SK-N-SH (cell line): Measurements from ENCODE around the gene RND3. TPM values are rescaled to one million over a fixed set of nuclear protein-coding genes. Genes with fewer than 3 reads are reported as not detected.

ENCODE experiments used
- CTCF ChIA-PET: fragments of 300-600, 350-600 bp; formaldehyde crosslinking; extraction: SDS; loops from one replicate; lab custom pipeline; 2021; lab: Yijun Ruan, JAX
- POLR2A ChIA-PET: fragments of 350-600 bp; sonication (Branson Sonifier 250); formaldehyde crosslinking; extraction: SDS; loops from one replicate; lab custom pipeline; 2020; ENCODE audit warnings: antibody characterized with exemption, inconsistent platforms; lab: Yijun Ruan, JAX
- DNase-seq: peaks from one replicate; pipeline ENCODE4 v3.0.0; 2012
- H2AFZ ChIP-seq: fragments of 200-600 bp; sonication (generic); 2 replicates; pipeline ENCODE4 v1.8.1; 2016; ENCODE audit warnings: antibody characterized with exemption, mild to moderate bottlenecking, low read depth
- H3F3A ChIP-seq: fragments of 200-600 bp; sonication (generic); replicated peaks from 2 replicates; pipeline ENCODE3; 2016; ENCODE audit warnings: antibody characterized with exemption, mild to moderate bottlenecking; ENCODE audit not compliant: insufficient read depth
- H3K27ac ChIP-seq, 2 experiments: fragments of 200-500 bp in 1 of 2; fragments of 200-600 bp in 1 of 2; sonication (Bioruptor generic) in 1 of 2; sonication (generic), shearing (Covaris generic) in 1 of 2; 2 replicates each; pipeline versions ENCODE4 v1.5.1 to v1.6.1; 2014 to 2016; ENCODE audit warnings: low read depth in 2 of 2, inconsistent platforms in 1 of 2, low read length in 1 of 2, mild to moderate bottlenecking in 1 of 2, mixed read lengths in 1 of 2
- H3K27me3 ChIP-seq: fragments of 200-600 bp; sonication (generic), shearing (Covaris generic); 2 replicates; pipeline ENCODE4 v1.6.1; 2016; ENCODE audit warnings: mixed run types; ENCODE audit not compliant: insufficient read depth
- H3K36me3 ChIP-seq, 2 experiments: fragments of 200-500 bp in 1 of 2; fragments of 200-600 bp in 1 of 2; sonication (Bioruptor generic) in 1 of 2; sonication (generic) in 1 of 2; replicated peaks in 1 of 2; 2 replicates each; pipeline versions ENCODE3 to v1.5.1; 2014 to 2016; ENCODE audit warnings: low read length in 1 of 2, mild to moderate bottlenecking in 1 of 2; ENCODE audit not compliant: insufficient read depth in 2 of 2, control insufficient read depth in 1 of 2
- H3K4me1 ChIP-seq, 2 experiments: fragments of 200-500 bp in 1 of 2; fragments of 200-600 bp in 1 of 2; sonication (Bioruptor generic) in 1 of 2; sonication (generic), shearing (Covaris generic) in 1 of 2; 2 replicates each; pipeline versions ENCODE4 v1.5.1 to v1.6.1; 2014 to 2016; ENCODE audit warnings: low read depth in 1 of 2, low read length in 1 of 2, mixed run types in 1 of 2; ENCODE audit not compliant: insufficient read depth in 2 of 2, control insufficient read depth in 1 of 2
- H3K4me2 ChIP-seq: fragments of 200-600 bp; sonication (generic), shearing (Covaris generic); 2 replicates; pipeline ENCODE4 v1.6.1; 2017; ENCODE audit warnings: mixed run types
- H3K4me3 ChIP-seq, 2 experiments: fragments of 200-500 bp in 1 of 2; fragments of 200-600 bp in 1 of 2; sonication (Bioruptor generic) in 1 of 2; sonication (generic), shearing (Covaris generic) in 1 of 2; 2 replicates each; pipeline versions ENCODE4 v1.5.1 to v1.8.1; 2014 to 2016; ENCODE audit warnings: low read depth in 2 of 2, inconsistent platforms in 1 of 2, low read length in 1 of 2, mild to moderate bottlenecking in 1 of 2, mixed read lengths in 1 of 2, moderate library complexity in 1 of 2
- H3K79me2 ChIP-seq: fragments of 200-600 bp; sonication (generic); 2 replicates; pipeline ENCODE4 v1.8.1; 2017; ENCODE audit warnings: mild to moderate bottlenecking; ENCODE audit not compliant: insufficient read depth
- H3K9ac ChIP-seq: fragments of 200-600 bp; sonication (generic); 2 replicates; pipeline ENCODE4 v1.6.1; 2017; ENCODE audit warnings: mixed run types
- H3K9me2 ChIP-seq: fragments of 200-600 bp; sonication (generic); 2 replicates; pipeline ENCODE4 v1.6.1; 2017; ENCODE audit warnings: mixed run types
- H3K9me3 ChIP-seq: fragments of 200-600 bp; sonication (generic); 2 replicates; pipeline ENCODE4 v1.6.1; 2017; ENCODE audit warnings: mixed run types, mild to moderate bottlenecking, moderate library complexity
- H4K20me1 ChIP-seq: fragments of 200-600 bp; sonication (generic); 2 replicates; pipeline ENCODE4 v1.6.1; 2017; ENCODE audit warnings: mild to moderate bottlenecking, mixed run types; ENCODE audit not compliant: insufficient read depth
- CHD2 ChIP-seq: fragments of 150-350 bp; IDR thresholded peaks from 2 replicates; pipeline ENCODE4 v1.6.1; 2018; ENCODE audit warnings: low read length; ENCODE audit not compliant: partially characterized antibody
- GABPA ChIP-seq: IDR thresholded peaks from 2 replicates; pipeline ENCODE4 v1.4.0; 2012; ENCODE audit warnings: low read depth, mild to moderate bottlenecking
- GATA2 ChIP-seq: sonication (generic); formaldehyde crosslinking; IDR thresholded peaks from 2 replicates; pipeline ENCODE4 v1.5.0; 2020; ENCODE audit warnings: mild to moderate bottlenecking, missing genetic modification reagents
- JUND ChIP-seq: IDR thresholded peaks from 2 replicates; pipeline ENCODE4 v1.4.0; 2012
- NRF1 ChIP-seq: IDR thresholded peaks from 2 replicates; pipeline ENCODE4 v1.6.1; 2012; ENCODE audit warnings: low read depth, mild to moderate bottlenecking, low read length
- POLR2AphosphoS5 ChIP-seq: IDR thresholded peaks from 2 replicates; pipeline ENCODE4 v1.6.1; 2012; ENCODE audit warnings: low read depth, low read length
- RCOR1 ChIP-seq: fragments of 150-350 bp; IDR thresholded peaks from 2 replicates; pipeline ENCODE4 v1.6.1; 2017; ENCODE audit warnings: antibody characterized with exemption, low read length
- RXRA ChIP-seq: IDR thresholded peaks from 2 replicates; pipeline ENCODE4 v1.4.0; 2012; ENCODE audit warnings: low read depth, mild to moderate bottlenecking, borderline replicate concordance
- SMC3 ChIP-seq: IDR thresholded peaks from 2 replicates; pipeline ENCODE4 v1.6.1; 2012; ENCODE audit warnings: low read depth, low read length, improper control_type of control experiment
- TCF12 ChIP-seq: IDR thresholded peaks from 2 replicates; pipeline ENCODE4 v1.4.0; 2012
- WGBS: methylation state at CpG from one replicate; pipeline ENCODE4 v1.1.6; 2017; ENCODE audit warnings: low lambda C conversion rate; 5-methylcytosine and 5-hydroxymethylcytosine counted together
- polyA plus RNA-seq, 3 experiments: library from polyadenylated mRNA; depleted of rRNA; stranded (reverse); fragments of >200 nt; gene quantifications; 2 replicates each; pipeline ENCODE4 v1.2.3, GENCODE V29; 2012
- TF ChIP-seq, protein P1 (sequence below): IDR thresholded peaks from 2 replicates; pipeline ENCODE4 v1.4.0; 2012; ENCODE audit warnings: low read depth, borderline replicate concordance
- TF ChIP-seq, protein P2 (sequence below): IDR thresholded peaks from 2 replicates; pipeline ENCODE4 v1.6.1; 2012; ENCODE audit warnings: mild to moderate bottlenecking, low read depth, low read length, moderate library complexity
- TF ChIP-seq, protein P3 (sequence below): fragments of 150-350 bp; IDR thresholded peaks from 2 replicates; pipeline ENCODE4 v1.6.1; 2017; ENCODE audit warnings: antibody characterized with exemption, low read length, low read depth, borderline replicate concordance
- TF ChIP-seq, protein P4 (sequence below): IDR thresholded peaks from 2 replicates; pipeline ENCODE4; 2012

RND3 gene
- polyA plus RNA-seq, 1 of the 3 experiments (the other 2 are of a cell fraction) = 49.7 TPM

DNA sequence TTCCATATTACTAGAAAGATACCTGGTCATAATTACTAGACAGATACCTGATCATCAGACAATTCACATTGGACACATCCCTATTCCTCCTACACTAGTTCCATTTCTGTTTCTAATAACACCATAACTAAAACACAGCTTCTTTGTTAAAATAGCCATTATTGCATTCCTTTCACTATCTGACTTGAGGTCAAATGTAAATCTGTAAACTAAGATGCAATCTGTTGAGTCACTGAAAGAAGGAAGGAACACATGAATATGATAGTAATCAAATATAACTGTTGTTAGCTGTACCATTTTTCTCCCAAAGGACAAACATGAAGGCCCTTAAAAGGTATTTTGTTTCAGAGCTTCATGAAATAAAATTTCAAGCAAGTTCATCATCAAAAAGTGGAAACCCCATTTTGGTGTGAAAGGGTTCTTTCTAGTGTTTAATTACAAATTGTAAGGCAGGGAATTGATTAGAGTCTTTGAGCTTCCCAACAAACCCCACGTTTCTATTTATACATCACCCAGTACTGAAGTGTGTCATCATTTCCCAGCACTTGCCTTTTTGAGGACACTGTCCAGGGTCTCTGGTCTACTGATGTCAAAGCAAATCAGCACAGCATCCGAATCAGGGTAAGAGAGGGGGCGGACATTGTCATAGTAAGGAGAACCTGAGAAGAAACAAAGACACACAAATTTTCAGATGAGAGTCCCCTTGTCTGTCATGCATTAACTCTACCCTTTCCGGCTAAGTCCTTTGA lies 13.0 kb downstream of the RND3 start:
- POLR2A ChIA-PET = no interaction called here
- peaks cover 28 to 58% of the 10 kb centered on the region in 2 experiments for H3K4me1 ChIP-seq
- no peak for DNase-seq

More for the DNA sequence above, 13.0 kb downstream of the RND3 start:
- Histone ChIP-seq H3K79me2 (peaks cover 93% of the 10 kb centered on the region), H3K27me3 (no peaks in the 10 kb centered on the region), H3K9me3 (no peaks in the 10 kb centered on the region), H3K27ac (peak overlapping the region; percentile 16 to 75), H4K20me1 (peaks cover 51% of the 10 kb centered on the region), H3K9me2 (no peaks in the 10 kb centered on the region), H2AFZ (no peak overlapping the region), H3F3A (peaks cover 78% of the 10 kb centered on the region), H3K9ac (no peak overlapping the region), H3K4me3 (no peak overlapping the region; a peak in 1 of 4 replicates), H3K36me3 (peaks cover 75 to 92% of the 10 kb centered on the region in 2 experiments), H3K4me2 (peak overlapping the region; percentile 48)
- TF ChIP-seq POLR2AphosphoS5 (peak; percentile 41; the same call in 1 of the 2 replicates), RXRA (0 out of 2 replicates have a peak, but pooled peaks have one; percentile 22), RCOR1 (no peak), NRF1 (no peak), CHD2 (no peak), GATA2 (CRISPR knock-in tag) (no peak), JUND (0 out of 2 replicates have a peak, but pooled peaks have one; percentile 8), SMC3 (no peak), TCF12 (peak; percentile 58), GABPA (no peak)
- TF ChIP-seq, protein P1, sequence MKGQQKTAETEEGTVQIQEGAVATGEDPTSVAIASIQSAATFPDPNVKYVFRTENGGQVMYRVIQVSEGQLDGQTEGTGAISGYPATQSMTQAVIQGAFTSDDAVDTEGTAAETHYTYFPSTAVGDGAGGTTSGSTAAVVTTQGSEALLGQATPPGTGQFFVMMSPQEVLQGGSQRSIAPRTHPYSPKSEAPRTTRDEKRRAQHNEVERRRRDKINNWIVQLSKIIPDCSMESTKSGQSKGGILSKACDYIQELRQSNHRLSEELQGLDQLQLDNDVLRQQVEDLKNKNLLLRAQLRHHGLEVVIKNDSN = no peak
- TF ChIP-seq, protein P2, sequence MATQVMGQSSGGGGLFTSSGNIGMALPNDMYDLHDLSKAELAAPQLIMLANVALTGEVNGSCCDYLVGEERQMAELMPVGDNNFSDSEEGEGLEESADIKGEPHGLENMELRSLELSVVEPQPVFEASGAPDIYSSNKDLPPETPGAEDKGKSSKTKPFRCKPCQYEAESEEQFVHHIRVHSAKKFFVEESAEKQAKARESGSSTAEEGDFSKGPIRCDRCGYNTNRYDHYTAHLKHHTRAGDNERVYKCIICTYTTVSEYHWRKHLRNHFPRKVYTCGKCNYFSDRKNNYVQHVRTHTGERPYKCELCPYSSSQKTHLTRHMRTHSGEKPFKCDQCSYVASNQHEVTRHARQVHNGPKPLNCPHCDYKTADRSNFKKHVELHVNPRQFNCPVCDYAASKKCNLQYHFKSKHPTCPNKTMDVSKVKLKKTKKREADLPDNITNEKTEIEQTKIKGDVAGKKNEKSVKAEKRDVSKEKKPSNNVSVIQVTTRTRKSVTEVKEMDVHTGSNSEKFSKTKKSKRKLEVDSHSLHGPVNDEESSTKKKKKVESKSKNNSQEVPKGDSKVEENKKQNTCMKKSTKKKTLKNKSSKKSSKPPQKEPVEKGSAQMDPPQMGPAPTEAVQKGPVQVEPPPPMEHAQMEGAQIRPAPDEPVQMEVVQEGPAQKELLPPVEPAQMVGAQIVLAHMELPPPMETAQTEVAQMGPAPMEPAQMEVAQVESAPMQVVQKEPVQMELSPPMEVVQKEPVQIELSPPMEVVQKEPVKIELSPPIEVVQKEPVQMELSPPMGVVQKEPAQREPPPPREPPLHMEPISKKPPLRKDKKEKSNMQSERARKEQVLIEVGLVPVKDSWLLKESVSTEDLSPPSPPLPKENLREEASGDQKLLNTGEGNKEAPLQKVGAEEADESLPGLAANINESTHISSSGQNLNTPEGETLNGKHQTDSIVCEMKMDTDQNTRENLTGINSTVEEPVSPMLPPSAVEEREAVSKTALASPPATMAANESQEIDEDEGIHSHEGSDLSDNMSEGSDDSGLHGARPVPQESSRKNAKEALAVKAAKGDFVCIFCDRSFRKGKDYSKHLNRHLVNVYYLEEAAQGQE = no peak
- TF ChIP-seq, protein P3, sequence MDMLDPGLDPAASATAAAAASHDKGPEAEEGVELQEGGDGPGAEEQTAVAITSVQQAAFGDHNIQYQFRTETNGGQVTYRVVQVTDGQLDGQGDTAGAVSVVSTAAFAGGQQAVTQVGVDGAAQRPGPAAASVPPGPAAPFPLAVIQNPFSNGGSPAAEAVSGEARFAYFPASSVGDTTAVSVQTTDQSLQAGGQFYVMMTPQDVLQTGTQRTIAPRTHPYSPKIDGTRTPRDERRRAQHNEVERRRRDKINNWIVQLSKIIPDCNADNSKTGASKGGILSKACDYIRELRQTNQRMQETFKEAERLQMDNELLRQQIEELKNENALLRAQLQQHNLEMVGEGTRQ = no peak
- TF ChIP-seq, protein P4, sequence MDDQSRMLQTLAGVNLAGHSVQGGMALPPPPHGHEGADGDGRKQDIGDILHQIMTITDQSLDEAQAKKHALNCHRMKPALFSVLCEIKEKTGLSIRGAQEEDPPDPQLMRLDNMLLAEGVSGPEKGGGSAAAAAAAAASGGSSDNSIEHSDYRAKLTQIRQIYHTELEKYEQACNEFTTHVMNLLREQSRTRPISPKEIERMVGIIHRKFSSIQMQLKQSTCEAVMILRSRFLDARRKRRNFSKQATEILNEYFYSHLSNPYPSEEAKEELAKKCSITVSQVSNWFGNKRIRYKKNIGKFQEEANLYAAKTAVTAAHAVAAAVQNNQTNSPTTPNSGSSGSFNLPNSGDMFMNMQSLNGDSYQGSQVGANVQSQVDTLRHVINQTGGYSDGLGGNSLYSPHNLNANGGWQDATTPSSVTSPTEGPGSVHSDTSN = no peak
- CTCF ChIA-PET = interaction anchor here (0.9 to 1.6 kb wide), 2 partner anchors 764 to 876 kb away, joined by 3 read pairs; no protein-coding TSS in a partner anchor
- 80% methylated on average over 4 of the region's 4 CpGs for WGBS
